NOMO-1 (cell line): Measurements from ENCODE around the gene INSC.

ENCODE experiments used
- DNase-seq, 2 experiments: peaks; one replicate each; lab custom pipeline; 2025; ENCODE audit not compliant: unreplicated experiment in 2 of 2; lab: John Stamatoyannopoulos, UW

INSC gene

DNA sequence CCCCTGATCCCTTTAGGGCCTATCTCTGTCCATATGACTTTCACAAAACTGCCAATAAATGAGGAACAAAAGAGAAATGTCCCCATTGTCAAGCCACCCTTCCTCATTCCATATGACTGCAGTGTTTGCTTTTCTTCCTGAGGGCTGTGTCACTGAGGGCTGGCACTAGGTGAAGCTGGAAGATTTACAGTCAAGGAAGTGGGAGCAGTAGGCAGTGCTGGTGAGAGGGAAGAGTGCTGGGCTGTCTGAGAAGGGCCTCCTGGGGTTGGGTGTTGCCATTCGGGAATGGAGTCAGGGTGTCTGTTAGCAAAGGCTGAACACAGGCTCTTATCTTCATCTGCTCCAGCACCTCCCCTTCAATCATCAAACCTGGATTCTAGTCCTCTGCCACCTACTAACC lies 30.9 kb downstream of the INSC start:
- peak; percentile 6 to 19 for DNase-seq

GRCh38 chr11:15146271-15147003 lies 31.7 kb downstream of the INSC start:
- no peak for DNase-seq

DNA sequence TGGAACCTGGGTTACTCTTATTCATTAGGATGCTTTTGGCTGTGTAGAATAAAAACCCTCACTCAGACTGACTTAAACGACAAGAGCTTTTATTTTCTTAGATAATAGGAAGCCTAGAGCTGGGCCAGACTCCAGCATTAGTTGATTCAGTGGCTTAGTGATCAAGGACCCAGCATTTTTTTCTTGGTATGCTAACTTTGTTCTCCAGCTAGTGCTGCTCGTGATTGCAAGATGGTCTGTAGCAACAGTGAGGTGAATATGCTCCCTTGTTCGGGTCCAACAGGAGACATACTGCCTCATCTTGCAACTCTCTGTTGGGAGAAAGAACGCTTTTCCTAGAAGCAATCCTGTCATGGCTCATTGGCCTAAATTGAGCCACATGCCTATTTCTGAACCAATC lies 33.4 kb downstream of the INSC start:
- no peak for DNase-seq

GRCh38 chr11:15149050-15149449 lies 34.3 kb downstream of the INSC start:
- no peak for DNase-seq

GRCh38 chr11:15150507-15150906 lies 35.8 kb downstream of the INSC start:
- no peak for DNase-seq

DNA sequence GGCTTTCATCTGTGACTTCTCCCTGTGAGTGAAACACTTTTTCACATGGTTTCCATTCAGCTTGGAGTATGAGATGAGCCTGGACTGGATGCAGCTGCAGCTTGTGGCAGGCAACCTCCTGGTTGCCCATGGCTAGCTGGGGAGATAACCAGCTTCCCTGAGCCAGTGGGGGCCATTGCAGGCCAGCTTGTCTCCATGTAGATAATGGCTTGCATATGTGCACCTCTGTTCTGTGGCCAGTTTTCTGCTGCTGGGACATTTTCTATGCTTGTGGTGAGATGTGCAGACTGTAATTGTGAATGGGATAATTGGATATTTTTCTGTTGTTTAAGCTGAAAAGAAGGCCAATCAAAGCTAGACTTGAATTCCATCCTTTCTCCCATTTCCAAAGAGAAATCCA lies 38.5 kb downstream of the INSC start:
- DNase-seq, result no peak

- DNase-seq, result no peak
These were observed 42.5 kb downstream of the INSC start for GRCh38 chr11:15157181-15157580.

DNA sequence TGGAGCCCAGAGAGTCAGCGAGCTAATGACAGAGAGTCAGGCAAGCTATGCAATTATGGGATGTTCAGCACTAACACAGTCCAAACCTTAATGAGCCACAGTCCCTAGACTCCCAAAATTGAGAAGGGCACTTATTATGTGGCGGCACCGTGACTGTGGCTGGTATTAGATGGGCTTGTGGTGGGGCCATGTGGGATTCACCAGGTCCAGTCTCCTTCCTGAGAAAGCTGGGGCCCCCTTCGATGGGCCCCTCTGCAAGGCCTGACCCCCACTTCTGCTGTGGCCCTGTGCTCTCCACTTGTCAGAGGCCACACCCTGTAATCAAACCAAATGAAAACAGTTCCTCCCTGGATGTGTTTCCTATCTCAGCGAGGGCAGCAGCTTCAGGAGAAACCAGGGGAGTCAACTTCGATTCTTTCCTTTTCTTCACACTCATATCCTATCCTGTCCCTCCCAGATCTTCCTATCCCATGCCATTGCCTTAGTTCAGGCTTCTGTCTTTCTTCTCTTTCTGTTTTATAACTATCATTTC lies 42.9 kb downstream of the INSC start:
- DNase-seq, result no peak

GRCh38 chr11:15158351-15159015 lies 43.8 kb downstream of the INSC start:
- DNase-seq, result no peak

DNA sequence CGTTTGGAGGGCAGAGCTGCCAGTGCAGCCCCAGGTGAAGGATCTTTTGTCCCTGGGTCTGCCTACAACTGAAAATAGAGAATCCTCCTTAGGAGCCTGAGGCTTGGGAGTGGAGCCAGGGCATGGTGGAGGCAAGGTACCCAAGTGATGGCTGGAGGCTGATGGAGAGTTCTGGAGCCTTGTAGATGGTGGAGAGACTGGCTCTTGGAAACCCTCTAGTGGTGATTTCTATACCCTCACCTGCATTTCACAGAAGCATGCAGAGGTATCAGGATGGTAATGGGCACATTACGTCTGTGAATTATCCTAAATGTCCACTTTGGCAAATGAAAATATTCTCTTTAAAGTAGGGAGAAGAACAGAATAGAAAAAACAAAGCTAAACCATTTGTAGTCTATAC lies 44.4 kb downstream of the INSC start:
- DNase-seq, result no peak

DNA sequence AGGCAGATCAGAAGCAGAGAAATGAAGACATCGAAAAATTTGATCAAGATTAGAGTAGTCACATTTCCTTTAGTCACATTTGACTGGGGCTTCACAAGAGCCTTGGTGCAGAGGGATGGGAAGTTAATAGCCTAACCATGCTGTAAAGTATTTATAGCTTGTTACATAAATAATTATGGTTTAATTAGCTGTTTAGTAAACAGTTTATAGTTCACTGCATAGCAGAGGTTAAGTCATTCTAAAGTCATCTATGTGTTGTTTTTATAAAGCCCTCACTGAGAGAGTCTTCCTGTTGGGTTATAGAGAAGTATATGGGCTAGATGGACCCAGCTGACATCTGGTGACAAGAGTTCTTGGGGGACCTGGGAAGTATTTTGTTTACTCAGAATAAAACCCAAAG lies 47.1 kb downstream of the INSC start:
- DNase-seq, result no peak

DNA sequence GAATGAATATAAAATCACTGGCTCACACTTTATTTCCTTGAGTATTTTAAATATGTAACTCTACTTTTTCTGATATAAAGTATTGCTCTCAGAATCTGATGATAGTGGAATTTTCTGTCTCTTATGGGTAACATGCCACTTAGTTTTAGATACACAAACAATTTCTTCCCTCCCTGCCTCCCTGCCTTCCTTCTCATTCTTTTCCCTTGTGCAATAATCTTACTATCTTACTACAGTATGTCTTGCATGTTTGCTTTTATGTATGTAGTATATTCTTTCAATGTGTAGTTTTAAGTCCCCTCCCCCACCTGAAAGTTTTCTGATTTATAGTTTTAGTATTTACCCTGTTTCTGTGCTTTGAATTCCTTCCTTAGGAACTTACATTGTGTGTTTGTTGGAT lies 48.4 kb downstream of the INSC start:
- no peak for DNase-seq

DNA sequence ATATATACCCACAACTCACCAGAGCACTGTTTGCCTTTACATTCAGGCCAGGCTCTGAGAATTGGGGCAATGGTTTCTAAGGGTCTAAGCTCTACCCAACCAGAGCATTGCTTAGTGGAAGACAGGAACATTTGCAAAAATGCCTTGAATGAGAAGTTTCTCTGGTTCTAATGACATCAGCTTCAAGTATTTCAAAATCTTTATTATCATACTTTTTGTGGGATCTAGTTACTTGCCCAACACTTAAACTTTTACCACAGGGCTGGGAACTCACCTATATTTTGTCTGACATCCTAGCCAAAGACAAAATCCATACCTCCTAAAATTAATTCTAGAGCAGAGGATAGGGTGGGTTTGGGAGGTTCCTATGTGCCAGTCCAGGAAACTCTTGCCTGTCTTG lies 51.5 kb downstream of the INSC start:
- DNase-seq, result no peak

DNA sequence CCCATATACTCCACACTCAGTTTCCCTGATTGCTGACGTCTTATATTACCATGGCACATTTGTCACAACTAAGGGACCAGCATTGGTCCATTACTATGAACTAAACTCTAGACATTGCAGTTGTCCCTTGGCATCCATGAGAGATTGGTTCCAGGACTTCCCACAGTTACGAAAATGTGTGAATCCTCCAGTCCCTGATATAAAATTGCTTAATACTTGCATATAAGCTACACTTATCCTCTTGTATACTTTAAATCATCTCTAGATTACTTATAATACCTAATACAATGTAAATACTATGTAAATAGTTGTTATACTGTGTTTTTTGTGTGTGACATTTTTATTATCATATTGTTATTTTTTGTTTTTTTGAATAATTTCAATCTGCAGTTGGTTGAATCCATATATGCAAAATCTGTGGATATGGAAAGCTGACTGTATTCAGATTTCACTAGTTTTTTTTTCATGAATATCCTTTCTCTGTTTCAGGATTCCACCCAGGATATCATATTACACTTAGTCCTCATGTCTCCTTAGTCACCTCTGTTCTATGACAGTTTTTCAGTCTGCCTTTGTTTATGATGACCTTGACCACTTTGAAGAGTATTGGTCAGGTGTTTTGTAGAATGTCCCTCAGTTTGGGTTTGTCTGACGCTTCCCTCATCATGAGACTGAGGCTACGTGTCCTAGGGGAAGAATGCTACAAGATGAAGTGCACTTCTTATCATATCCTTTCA lies 55.3 kb downstream of the INSC start:
- no peak for DNase-seq

DNA sequence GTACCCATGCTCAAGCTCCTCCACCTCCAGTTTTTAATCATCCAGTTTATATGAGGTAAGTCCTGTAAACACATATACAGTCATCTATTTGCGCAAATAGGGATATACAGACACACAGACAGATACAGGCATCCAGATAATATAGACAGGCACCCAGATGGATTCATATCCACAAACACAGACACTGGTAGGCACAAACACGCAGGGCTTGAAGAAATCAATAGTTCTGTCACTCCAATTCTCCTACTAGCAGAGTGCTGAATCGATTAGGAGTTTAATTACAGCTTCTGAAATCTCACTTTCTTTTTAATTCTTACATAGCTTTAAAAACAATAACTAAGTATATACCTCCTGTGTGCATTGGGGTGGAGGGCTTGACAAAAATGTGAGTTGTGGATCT lies 56.0 kb downstream of the INSC start:
- DNase-seq, result no peak

- no peak for DNase-seq
These were observed 57.2 kb downstream of the INSC start for GRCh38 chr11:15171956-15172355.

GRCh38 chr11:15175831-15176230 lies 61.1 kb downstream of the INSC start:
- no peak for DNase-seq

- DNase-seq, result no peak
These were observed 62.0 kb downstream of the INSC start for GRCh38 chr11:15176646-15177163.

DNA sequence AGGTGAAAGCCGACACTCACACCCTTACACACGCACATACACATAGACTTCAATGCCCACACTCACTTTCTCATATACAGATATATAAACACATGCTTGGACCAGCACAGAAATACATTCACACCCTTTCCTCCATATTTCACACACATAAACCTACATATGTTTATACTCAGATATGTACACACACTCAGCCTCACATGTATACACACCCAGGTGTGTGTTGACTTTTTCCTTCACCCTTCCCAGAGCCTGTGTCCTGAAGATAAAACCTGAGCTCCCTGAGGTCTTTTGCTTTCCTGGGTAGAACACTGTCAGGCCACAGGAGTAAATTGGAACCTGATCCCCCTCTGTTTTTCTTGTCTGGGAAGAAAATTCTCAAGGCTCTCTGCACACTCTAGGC lies 62.8 kb downstream of the INSC start:
- DNase-seq, result no peak

DNA sequence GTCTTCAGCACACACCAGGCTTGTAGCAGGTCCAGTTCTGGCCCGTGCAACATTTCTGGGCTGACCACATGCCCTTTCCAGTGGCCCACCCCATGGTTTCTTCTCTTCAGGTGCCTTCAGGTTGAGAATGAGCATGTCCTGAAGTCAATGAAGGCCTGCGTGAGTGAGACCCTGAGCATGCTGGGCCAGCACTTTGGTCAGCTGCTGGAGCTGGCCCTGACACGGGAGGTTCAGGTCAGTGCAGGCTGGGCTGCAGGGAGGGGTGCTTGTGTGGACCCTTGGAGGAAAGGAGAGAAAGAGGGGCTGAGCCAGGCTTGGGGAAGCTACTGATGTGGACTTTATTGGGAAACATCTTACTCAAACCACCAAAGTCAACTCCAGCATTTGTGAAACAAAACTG lies 63.5 kb downstream of the INSC start:
- DNase-seq, result no peak

DNA sequence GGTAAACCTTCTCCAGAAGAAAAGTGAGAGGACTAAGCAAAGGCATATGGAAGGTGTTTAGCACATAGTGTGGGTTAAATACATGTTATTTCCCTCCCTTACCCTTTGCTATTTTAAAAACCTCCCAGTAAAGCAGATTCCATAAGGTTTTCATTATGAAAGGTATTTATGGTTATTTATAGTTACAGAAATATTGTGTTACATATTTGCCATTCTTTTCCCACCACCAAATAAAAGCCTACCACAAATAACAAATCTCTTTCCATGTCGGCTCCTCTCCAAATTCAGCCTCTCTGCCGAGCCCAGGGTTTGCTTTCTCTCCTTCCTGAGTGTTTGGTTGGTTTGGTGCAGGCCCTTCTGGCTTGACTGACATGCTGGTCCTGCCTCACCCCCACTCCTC lies 64.4 kb downstream of the INSC start:
- no peak for DNase-seq
